Erythroblast (primary cell): Measurements from ENCODE around the gene SERPINB1.

Source experiments
- GATA1 ChIP-seq: IDR thresholded peaks from 2 replicates; pipeline ENCODE4 v1.6.1; 2011; ENCODE audit warnings: low read depth, mild to moderate bottlenecking, control low read depth, low read length, moderate library complexity
- POLR2A ChIP-seq: IDR thresholded peaks from 2 replicates; pipeline ENCODE4 v1.6.1; 2011; ENCODE audit warnings: mild to moderate bottlenecking, low read length

DNA sequence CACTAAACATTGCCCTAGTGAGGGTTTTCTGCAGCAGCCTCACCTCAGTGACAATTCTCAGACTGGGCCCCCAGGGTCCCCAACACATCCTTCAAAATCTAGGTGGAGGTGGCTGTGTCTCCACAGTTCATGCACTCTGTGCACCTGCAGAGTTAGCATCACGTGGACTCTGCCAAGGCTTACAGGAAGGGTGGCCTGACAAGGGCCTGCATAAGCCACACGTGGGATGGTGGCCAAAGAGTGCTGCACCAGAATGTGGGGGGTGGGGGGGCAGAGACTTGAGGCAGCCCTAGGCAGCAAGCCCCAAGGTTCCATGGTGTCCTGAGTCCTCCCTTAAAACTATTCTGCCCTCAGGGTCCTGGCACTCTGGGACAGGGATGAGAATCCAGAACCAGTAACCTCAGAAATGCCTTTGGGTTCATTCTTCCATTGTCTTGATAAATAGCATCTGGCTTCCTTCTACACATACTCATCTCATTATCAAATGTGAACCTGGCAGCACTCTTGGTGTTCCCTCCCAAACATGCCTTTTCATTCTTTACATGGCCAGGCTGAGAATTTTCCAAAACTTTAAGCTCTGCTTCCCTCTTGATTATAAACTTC, 1.6 kb upstream of the SERPINB1 start:
- TF ChIP-seq POLR2A: no peak
- no peak for TF ChIP-seq GATA1
